Upper lobe of left lung (tissue), 4 donors: ENCODE data around the gene LRRC37A3.
"Not testable (repeated sequence)": the region's sequence is repeated elsewhere in the genome, so short reads cannot be mapped to it uniquely, and the experiment has no call there.

Experiments used
- EP300 ChIP-seq, 4 donors: sonication (generic); formaldehyde crosslinking; IDR thresholded peaks; one replicate each; pipeline ENCODE4 v1.5.1; 2017; ENCODE audit warnings: antibody characterized with exemption in 4 of 4, control low read depth in 2 of 4
- POLR2A ChIP-seq, 4 donors: fragments of 450-650 bp; IDR thresholded peaks; one replicate each; pipeline ENCODE4 v1.5.1; 2016 to 2017; ENCODE audit warnings: antibody characterized with exemption in 4 of 4, mild to moderate bottlenecking in 2 of 4
- POLR2AphosphoS5 ChIP-seq, 2 donors: sonication (generic); formaldehyde crosslinking; IDR thresholded peaks; one replicate each; pipeline ENCODE4 v1.5.1; 2017; ENCODE audit warnings: antibody characterized with exemption in 2 of 2
- TF ChIP-seq, protein P1 (sequence below), 6 experiments: fragments of 450-650 bp in 4 of 6; fragments of 200-600 bp in 2 of 6; sonication (generic) in 2 of 6; IDR thresholded peaks; one replicate each; pipeline ENCODE4 v1.5.1; 2016 to 2019; ENCODE audit warnings: antibody characterized with exemption in 6 of 6

DNA sequence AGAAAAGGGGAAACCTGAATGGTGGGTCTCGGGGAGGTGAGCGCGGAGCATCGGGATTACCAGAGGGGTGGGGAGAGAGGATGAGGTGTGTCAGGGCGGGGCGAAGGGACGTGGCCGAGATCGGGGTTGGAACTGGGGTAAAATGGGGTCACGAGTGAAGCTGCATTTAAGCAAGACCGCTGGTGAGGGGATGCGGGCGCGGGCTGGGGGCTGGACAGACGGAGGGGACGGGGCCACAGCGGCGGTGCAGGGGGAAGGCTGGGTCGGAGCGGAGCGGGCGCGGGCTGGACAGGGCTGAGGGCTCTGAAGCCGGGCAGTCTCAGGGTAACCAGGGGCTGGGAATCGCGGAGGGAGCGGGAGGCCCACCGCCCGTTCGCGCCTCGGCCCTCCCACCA is 82.7 kb downstream of the LRRC37A3 start:
- TF ChIP-seq POLR2AphosphoS5, POLR2A, EP300 (IDR thresholded peaks at IDR 0.05): not testable (repeated sequence)
- TF ChIP-seq, protein P1, sequence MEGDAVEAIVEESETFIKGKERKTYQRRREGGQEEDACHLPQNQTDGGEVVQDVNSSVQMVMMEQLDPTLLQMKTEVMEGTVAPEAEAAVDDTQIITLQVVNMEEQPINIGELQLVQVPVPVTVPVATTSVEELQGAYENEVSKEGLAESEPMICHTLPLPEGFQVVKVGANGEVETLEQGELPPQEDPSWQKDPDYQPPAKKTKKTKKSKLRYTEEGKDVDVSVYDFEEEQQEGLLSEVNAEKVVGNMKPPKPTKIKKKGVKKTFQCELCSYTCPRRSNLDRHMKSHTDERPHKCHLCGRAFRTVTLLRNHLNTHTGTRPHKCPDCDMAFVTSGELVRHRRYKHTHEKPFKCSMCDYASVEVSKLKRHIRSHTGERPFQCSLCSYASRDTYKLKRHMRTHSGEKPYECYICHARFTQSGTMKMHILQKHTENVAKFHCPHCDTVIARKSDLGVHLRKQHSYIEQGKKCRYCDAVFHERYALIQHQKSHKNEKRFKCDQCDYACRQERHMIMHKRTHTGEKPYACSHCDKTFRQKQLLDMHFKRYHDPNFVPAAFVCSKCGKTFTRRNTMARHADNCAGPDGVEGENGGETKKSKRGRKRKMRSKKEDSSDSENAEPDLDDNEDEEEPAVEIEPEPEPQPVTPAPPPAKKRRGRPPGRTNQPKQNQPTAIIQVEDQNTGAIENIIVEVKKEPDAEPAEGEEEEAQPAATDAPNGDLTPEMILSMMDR (IDR thresholded peaks at IDR 0.05), result not testable (repeated sequence)
